ENCODE results near the gene PMEPA1.

GRCh38 chr20:57663681-57664451, 45.9 kb downstream of the PMEPA1 start:
- no peak for TF ChIP-seq CTCF (IDR thresholded peaks at IDR 0.05)
- TF ChIP-seq EZH2 (IDR thresholded peaks at IDR 0.05; ENCODE audit: borderline replicate concordance, insufficient read depth, low read depth, low read length, poor library complexity, severe bottlenecking): no peak
